T-cell (primary cell): Measurements from ENCODE around the gene ST3GAL3. TPM values are rescaled to one million over a fixed set of nuclear protein-coding genes. Genes with fewer than 3 reads are reported as not detected.

ENCODE experiments used
- ATAC-seq, 4 experiments: fragments of 200-7000 bp in 3 of 4; fragments of 150-1000 bp in 1 of 4; cut with Tn5 transposase; replicated peaks in 1 of 4; 1 replicate in 3 of 4; 2 replicates in 1 of 4; pipeline ENCODE4 v1.10.0; 2021; ENCODE audit warnings: moderate library complexity in 3 of 4, mild to moderate bottlenecking in 2 of 4, moderate number of reproducible peaks in 1 of 4
- CTCF ChIA-PET, 2 donors: fragments of 300-600 bp; sonication (Branson Sonifier 250); formaldehyde crosslinking; loops; one replicate each; lab custom pipeline; 2022; ENCODE audit warnings: antibody characterized with exemption in 2 of 2; lab: Charles Lee
- POLR2A ChIA-PET, 2 donors: fragments of 300-600 bp; sonication (Branson Sonifier 250); formaldehyde crosslinking; loops; one replicate each; lab custom pipeline; 2022; ENCODE audit warnings: antibody characterized with exemption in 2 of 2; lab: Charles Lee
- DNase-seq, 35 experiments: peaks; one replicate each; pipeline versions ENCODE4 v3.0.0 to v3.0.0-alpha.2; 2013 to 2023
- H3K27ac ChIP-seq: one replicate; pipeline ENCODE4 v1.5.1; 2013; ENCODE audit warnings: low read length
- H3K27me3 ChIP-seq, 2 experiments: replicated peaks in 1 of 2; 1 replicate in 1 of 2; 2 replicates in 1 of 2; pipeline versions ENCODE4 v1.6.1 to v1.7.0; 2013; ENCODE audit warnings: low read length in 1 of 2, mixed read lengths in 1 of 2; ENCODE audit not compliant: control insufficient read depth in 2 of 2, insufficient read depth in 2 of 2; ENCODE audit errors: extremely low read depth in 1 of 2
- H3K36me3 ChIP-seq, 2 donors: 1 replicate in 1 of 2; 2 replicates in 1 of 2; pipeline versions ENCODE4 v1.6.1 to v1.7.0; 2013; ENCODE audit warnings: low read length in 1 of 2; ENCODE audit not compliant: control insufficient read depth in 2 of 2, insufficient read depth in 1 of 2; ENCODE audit errors: extremely low read depth in 1 of 2
- H3K4me1 ChIP-seq, 2 experiments: 1 replicate in 1 of 2; 2 replicates in 1 of 2; pipeline versions ENCODE4 v1.6.1 to v1.7.0; 2013; ENCODE audit warnings: low read length in 2 of 2, mixed read lengths in 1 of 2; ENCODE audit not compliant: insufficient read depth in 2 of 2, control insufficient read depth in 1 of 2; ENCODE audit errors: extremely low read depth in 1 of 2
- H3K4me3 ChIP-seq, 2 donors: 1 replicate in 1 of 2; 2 replicates in 1 of 2; pipeline versions ENCODE4 v1.5.1 to v1.7.0; 2013; ENCODE audit warnings: mild to moderate bottlenecking in 2 of 2, low read length in 1 of 2, moderate library complexity in 1 of 2; ENCODE audit not compliant: control insufficient read depth in 1 of 2; ENCODE audit errors: extremely low read depth in 1 of 2
- H3K9me3 ChIP-seq: 2 replicates; pipeline ENCODE4 v1.7.0; 2013
- H3K27ac Mint-ChIP-seq, 2 donors: one replicate each; pipeline ENCODE4 v1.8.0; 2020 to 2021; ENCODE audit warnings: mild to moderate bottlenecking in 2 of 2, mixed read lengths in 2 of 2
- H3K27me3 Mint-ChIP-seq, 2 donors: one replicate each; pipeline ENCODE4 v1.8.0; 2021 to 2022; ENCODE audit warnings: mixed read lengths in 2 of 2
- H3K36me3 Mint-ChIP-seq: one replicate; pipeline ENCODE4 v1.8.0; 2021; ENCODE audit warnings: mixed read lengths
- H3K4me1 Mint-ChIP-seq, 3 donors: one replicate each; pipeline ENCODE4 v1.8.0; 2020 to 2022; ENCODE audit warnings: mixed read lengths in 3 of 3, mild to moderate bottlenecking in 1 of 3
- H3K4me3 Mint-ChIP-seq, 3 donors: one replicate each; pipeline ENCODE4 v1.8.0; 2020 to 2022; ENCODE audit warnings: mild to moderate bottlenecking in 3 of 3, mixed read lengths in 3 of 3, moderate library complexity in 3 of 3
- H3K9me3 Mint-ChIP-seq, 3 donors: one replicate each; pipeline ENCODE4 v1.8.0; 2020 to 2022; ENCODE audit warnings: mixed read lengths in 3 of 3
- WGBS: methylation state at CpG from one replicate; pipeline ENCODE4 v1.1.5; 2013; ENCODE audit warnings: missing lambda C conversion rate; ENCODE audit not compliant: insufficient coverage; 5-methylcytosine and 5-hydroxymethylcytosine counted together
- total RNA-seq, 35 experiments: library from RNA in 6 of 35; stranded (reverse) in 6 of 35; fragments of 120-200 nt in 1 of 35; gene quantifications; one replicate each; pipeline versions ENCODE4 v1.2.1 to v1.2.4 and lab custom pipeline; 2013 to 2026

The ST3GAL3 gene
- total RNA-seq, 5 donors from 2014 or later (not counting 1 experiment from before 2014, with no cell fraction given) = 21.9 to 29.8 (median 24.4) TPM

DNA sequence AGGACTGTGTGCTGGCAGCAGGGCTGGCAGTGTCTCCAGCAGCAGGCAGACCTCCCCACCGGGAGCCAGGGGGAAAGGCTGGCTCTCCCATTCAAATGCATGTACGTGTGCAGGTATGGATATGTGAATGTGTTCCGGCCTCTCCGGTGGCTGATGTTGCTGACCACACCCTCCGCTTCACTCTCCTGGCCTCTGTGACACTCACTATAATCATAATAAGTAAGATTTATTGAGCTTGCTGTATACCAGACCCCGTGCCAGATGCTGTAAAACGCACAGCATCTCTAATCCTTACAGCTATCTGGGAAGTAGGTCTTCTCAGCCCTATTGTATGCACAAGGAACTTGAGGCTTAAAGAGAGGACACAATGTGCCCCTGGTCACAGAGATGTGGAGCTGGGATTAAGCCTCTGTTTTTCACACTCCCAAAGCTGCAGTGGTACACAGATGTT, 205.7 kb downstream of the ST3GAL3 start:
- ChIA-PET CTCF (no interaction called here), POLR2A (interaction anchor here in 1 of 2 donors (0.6 kb wide), 1 partner anchor 80 kb away, joined by 3 read pairs; no protein-coding TSS in a partner anchor)
- H3K9me3 Mint-ChIP-seq = no peaks in the 10 kb centered on the region
- WGBS = 100% methylated on average over 1 of the region's 7 CpGs
- Histone ChIP-seq H3K9me3 (no peaks in the 10 kb centered on the region), H3K36me3 (no peaks in the 10 kb centered on the region), H3K4me3 (no peak overlapping the region), H3K4me1 (no peaks in the 10 kb centered on the region), H3K27ac (no peak overlapping the region), H3K27me3 (no peaks in the 10 kb centered on the region)
- no peaks in the 10 kb centered on the region for H3K4me1 Mint-ChIP-seq
- ATAC-seq (no peak), DNase-seq (no peak)
- no peak overlapping the region for H3K4me3 Mint-ChIP-seq
- H3K27me3 Mint-ChIP-seq = no peaks in the 10 kb centered on the region
- no peak overlapping the region for H3K27ac Mint-ChIP-seq
- peaks cover 10% of the 10 kb centered on the region for H3K36me3 Mint-ChIP-seq

GRCh38 chr1:43913666-43914360, 206.5 kb downstream of the ST3GAL3 start:
- peaks cover 8% of the 10 kb centered on the region for H3K36me3 Mint-ChIP-seq

GRCh38 chr1:43914576-43915525, 207.5 kb downstream of the ST3GAL3 start:
- no peak overlapping the region for H3K27ac ChIP-seq
- no peaks in the 10 kb centered on the region for H3K27me3 ChIP-seq
- ChIA-PET POLR2A (interaction anchor here in 1 of 2 donors (0.6 kb wide), 1 partner anchor 8 kb away, joined by 4 read pairs; no protein-coding TSS in a partner anchor), CTCF (no interaction called here)
- H3K36me3 ChIP-seq = no peaks in the 10 kb centered on the region
- H3K4me1 ChIP-seq = no peaks in the 10 kb centered on the region
- H3K27ac Mint-ChIP-seq = no peak overlapping the region
- no peak overlapping the region for H3K4me3 Mint-ChIP-seq
- WGBS = 86% methylated on average over 7 of the region's 13 CpGs
- ATAC-seq = no peak
- no peaks in the 10 kb centered on the region for H3K9me3 ChIP-seq
- H3K36me3 Mint-ChIP-seq = peaks cover 3% of the 10 kb centered on the region
- no peak overlapping the region for H3K4me3 ChIP-seq
- peaks cover 0 to 5% (median 0%) of the 10 kb centered on the region in 3 donors for H3K4me1 Mint-ChIP-seq
- no peak for DNase-seq
- no peaks in the 10 kb centered on the region for H3K27me3 Mint-ChIP-seq
- H3K9me3 Mint-ChIP-seq = no peaks in the 10 kb centered on the region

More at GRCh38 chr1:43913666-43914360, 206.5 kb downstream of the ST3GAL3 start:
- Histone ChIP-seq H3K27ac (no peak overlapping the region), H3K9me3 (no peaks in the 10 kb centered on the region), H3K4me3 (no peak overlapping the region), H3K27me3 (no peaks in the 10 kb centered on the region), H3K4me1 (no peaks in the 10 kb centered on the region), H3K36me3 (no peaks in the 10 kb centered on the region)
- CTCF ChIA-PET = no interaction called here
- no peak for DNase-seq
- no peak for ATAC-seq
- no peak overlapping the region for H3K4me3 Mint-ChIP-seq
- no peaks in the 10 kb centered on the region for H3K27me3 Mint-ChIP-seq
- POLR2A ChIA-PET = no interaction called here
- 81% methylated on average over 5 of the region's 18 CpGs for WGBS
- no peaks in the 10 kb centered on the region for H3K9me3 Mint-ChIP-seq
- H3K27ac Mint-ChIP-seq = no peak overlapping the region
- no peaks in the 10 kb centered on the region for H3K4me1 Mint-ChIP-seq

- Mint-ChIP-seq H3K4me1 (peaks cover 0 to 5% (median 0%) of the 10 kb centered on the region in 3 donors), H3K4me3 (no peak overlapping the region), H3K27me3 (no peaks in the 10 kb centered on the region), H3K27ac (no peak overlapping the region), H3K9me3 (no peaks in the 10 kb centered on the region), H3K36me3 (peaks cover 11% of the 10 kb centered on the region)
- no peak overlapping the region for H3K4me3 ChIP-seq
- CTCF ChIA-PET = no interaction called here
- no peak for DNase-seq
- H3K27ac ChIP-seq = no peak overlapping the region
- WGBS = 59% methylated on average over 7 of the region's 7 CpGs
- no peaks in the 10 kb centered on the region for H3K4me1 ChIP-seq
- POLR2A ChIA-PET = no interaction called here
- H3K9me3 ChIP-seq = no peaks in the 10 kb centered on the region
- no peak for ATAC-seq
- H3K27me3 ChIP-seq = no peaks in the 10 kb centered on the region
- H3K36me3 ChIP-seq = peaks cover 0 to 2% of the 10 kb centered on the region in 2 donors
These were observed 212.6 kb downstream of the ST3GAL3 start for GRCh38 chr1:43919906-43920305.

- Mint-ChIP-seq H3K4me3 (no peak overlapping the region), H3K27ac (no peak overlapping the region), H3K36me3 (peaks cover 19% of the 10 kb centered on the region), H3K27me3 (no peaks in the 10 kb centered on the region), H3K4me1 (peaks cover 0 to 5% (median 0%) of the 10 kb centered on the region in 3 donors), H3K9me3 (no peaks in the 10 kb centered on the region)
- DNase-seq (no peak), ATAC-seq (no peak)
- WGBS = 88% methylated on average over 5 of the region's 6 CpGs
- Histone ChIP-seq H3K4me3 (no peak overlapping the region), H3K9me3 (no peaks in the 10 kb centered on the region), H3K27ac (no peak overlapping the region), H3K27me3 (no peaks in the 10 kb centered on the region), H3K4me1 (no peaks in the 10 kb centered on the region), H3K36me3 (peaks cover 0 to 4% of the 10 kb centered on the region in 2 donors)
- ChIA-PET POLR2A (no interaction called here), CTCF (no interaction called here)
These were observed 213.7 kb downstream of the ST3GAL3 start for GRCh38 chr1:43921022-43921421.

- POLR2A ChIA-PET = no interaction called here
- DNase-seq = no peak
- 83% methylated on average over 3 of the region's 4 CpGs for WGBS
These were observed 217.2 kb downstream of the ST3GAL3 start for GRCh38 chr1:43924516-43924915.

More at GRCh38 chr1:43924516-43924915, 217.2 kb downstream of the ST3GAL3 start:
- H3K4me1 Mint-ChIP-seq = peaks cover 0 to under 1% (median 0%) of the 10 kb centered on the region in 3 donors
- H3K27ac Mint-ChIP-seq = no peak overlapping the region
- no peak overlapping the region for H3K4me3 ChIP-seq
- no peaks in the 10 kb centered on the region for H3K9me3 Mint-ChIP-seq
- no peak overlapping the region for H3K27ac ChIP-seq
- no peaks in the 10 kb centered on the region for H3K4me1 ChIP-seq
- CTCF ChIA-PET = no interaction called here
- no peak for ATAC-seq
- H3K4me3 Mint-ChIP-seq = no peak overlapping the region
- H3K27me3 Mint-ChIP-seq = no peaks in the 10 kb centered on the region
- peaks cover 0 to 5% of the 10 kb centered on the region in 2 donors for H3K36me3 ChIP-seq
- H3K36me3 Mint-ChIP-seq = peaks cover 20% of the 10 kb centered on the region
- H3K9me3 ChIP-seq = no peaks in the 10 kb centered on the region
- no peaks in the 10 kb centered on the region for H3K27me3 ChIP-seq
